ENCODE results near the gene BUD31.

The BUD31 gene

GRCh38 chr7:99438573-99439480 lies 30.1 kb downstream of the BUD31 start, which contains the start of the genes CPSF4 and PTCD1 (continued):
- TF ChIP-seq ZIC2 (tag by site-specific recombination; IDR thresholded peaks at IDR 0.05), result peak; percentile 43; the same call in 1 of the 2 replicates
- 0 out of 2 replicates have a peak, but pooled peaks have one; percentile 13 for TF ChIP-seq CTCF (tag by site-specific recombination; IDR thresholded peaks at IDR 0.05)
- TF ChIP-seq ZNF169 (tag by site-specific recombination; IDR thresholded peaks at IDR 0.05), result no peak
- no peak for TF ChIP-seq ZNF707 (tag by site-specific recombination; IDR thresholded peaks at IDR 0.05)
- no peak for TF ChIP-seq ZFP41 (tag by site-specific recombination; IDR thresholded peaks at IDR 0.05; ENCODE audit: borderline replicate concordance)
- no peak for TF ChIP-seq MEIS1 (CRISPR knock-in tag; IDR thresholded peaks at IDR 0.05; ENCODE audit: borderline replicate concordance)
- no peak for TF ChIP-seq ZNF114 (tag by site-specific recombination; IDR thresholded peaks at IDR 0.05)
- TF ChIP-seq ZNF585B (tag by site-specific recombination; IDR thresholded peaks at IDR 0.05), result no peak
- 0 out of 2 replicates have a peak, but pooled peaks have one; percentile 30 for TF ChIP-seq ZNF610 (tag by site-specific recombination; IDR thresholded peaks at IDR 0.05; ENCODE audit: borderline replicate concordance)
- no peak for TF ChIP-seq ZNF10 (tag by site-specific recombination; IDR thresholded peaks at IDR 0.05)
- TF ChIP-seq ZFHX2 (tag by site-specific recombination; conservative IDR thresholded peaks at IDR 0.05), result peak; percentile 39; the same call in 1 of the 2 replicates
- TF ChIP-seq ZBTB20 (tag by site-specific recombination; IDR thresholded peaks at IDR 0.05), result peak; percentile 74; the same call in 1 of the 2 replicates
- no peak; the same call in 1 of the 2 replicates for TF ChIP-seq ZNF2 (tag by site-specific recombination; IDR thresholded peaks at IDR 0.05)
- TF ChIP-seq ZNF555 (tag by site-specific recombination; conservative IDR thresholded peaks at IDR 0.05), result no peak
- TF ChIP-seq GFI1B (tag by site-specific recombination; IDR thresholded peaks at IDR 0.05), result no peak
- TF ChIP-seq ZNF23 (tag by site-specific recombination; IDR thresholded peaks at IDR 0.05; ENCODE audit: borderline replicate concordance), result no peak
- TF ChIP-seq PRDM10 (tag by site-specific recombination; IDR thresholded peaks at IDR 0.05), result peak; percentile 74
- TF ChIP-seq ZBTB17 (tag by site-specific recombination; IDR thresholded peaks at IDR 0.05), result peak; percentile 99
- TF ChIP-seq ZNF280D (tag by site-specific recombination; IDR thresholded peaks at IDR 0.05), result no peak
- TF ChIP-seq IKZF3 (tag by site-specific recombination; IDR thresholded peaks at IDR 0.05), result peak; percentile 64
- peak; percentile 83 for TF ChIP-seq ZSCAN30 (tag by site-specific recombination; IDR thresholded peaks at IDR 0.05)
- TF ChIP-seq PATZ1 (tag by site-specific recombination; IDR thresholded peaks at IDR 0.05), result peak; percentile 44
- TF ChIP-seq ZNF211 (tag by site-specific recombination; IDR thresholded peaks at IDR 0.05; ENCODE audit: low read depth), result no peak
- TF ChIP-seq ZNF184 (tag by site-specific recombination; IDR thresholded peaks at IDR 0.05), result 0 out of 2 replicates have a peak, but pooled peaks have one; percentile 48
- peak; percentile 48; the same call in 1 of the 2 replicates for TF ChIP-seq YY2 (tag by site-specific recombination; IDR thresholded peaks at IDR 0.05)
- TF ChIP-seq ZNF629 (tag by site-specific recombination; IDR thresholded peaks at IDR 0.05), result peak; percentile 45; the same call in 1 of the 2 replicates
- TF ChIP-seq WT1 (tag by site-specific recombination; IDR thresholded peaks at IDR 0.05), result peak; percentile 84
- TF ChIP-seq ZNF561 (tag by site-specific recombination; IDR thresholded peaks at IDR 0.05; ENCODE audit: borderline replicate concordance), result peak; percentile 85
- peak; percentile 36; the same call in 1 of the 2 replicates for TF ChIP-seq ZNF596 (tag by site-specific recombination; IDR thresholded peaks at IDR 0.05)

All from HEK293 (cell line).